ENCODE measurements around the gene ZNF331.

DNA sequence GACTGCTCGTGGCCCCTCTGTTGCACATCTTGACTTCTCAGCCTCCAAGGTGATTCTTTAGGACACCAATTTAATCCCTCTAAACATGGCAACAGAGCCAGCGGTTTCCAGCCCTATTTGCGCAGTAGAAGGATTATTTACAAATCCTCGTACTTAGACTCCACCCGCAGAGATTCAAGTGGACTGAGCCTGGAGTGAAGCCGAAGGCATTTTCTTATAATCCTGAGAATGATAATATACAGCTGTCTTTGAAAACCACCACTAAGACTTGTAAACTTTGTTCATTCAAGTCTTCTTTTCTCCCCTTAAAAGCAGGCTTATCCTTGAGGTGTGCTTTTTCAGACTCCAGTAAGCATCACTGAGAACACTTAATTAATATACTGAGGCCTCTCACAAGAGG lies 89.0 kb downstream of the ZNF331 start:
- TF ChIP-seq, protein P1, sequence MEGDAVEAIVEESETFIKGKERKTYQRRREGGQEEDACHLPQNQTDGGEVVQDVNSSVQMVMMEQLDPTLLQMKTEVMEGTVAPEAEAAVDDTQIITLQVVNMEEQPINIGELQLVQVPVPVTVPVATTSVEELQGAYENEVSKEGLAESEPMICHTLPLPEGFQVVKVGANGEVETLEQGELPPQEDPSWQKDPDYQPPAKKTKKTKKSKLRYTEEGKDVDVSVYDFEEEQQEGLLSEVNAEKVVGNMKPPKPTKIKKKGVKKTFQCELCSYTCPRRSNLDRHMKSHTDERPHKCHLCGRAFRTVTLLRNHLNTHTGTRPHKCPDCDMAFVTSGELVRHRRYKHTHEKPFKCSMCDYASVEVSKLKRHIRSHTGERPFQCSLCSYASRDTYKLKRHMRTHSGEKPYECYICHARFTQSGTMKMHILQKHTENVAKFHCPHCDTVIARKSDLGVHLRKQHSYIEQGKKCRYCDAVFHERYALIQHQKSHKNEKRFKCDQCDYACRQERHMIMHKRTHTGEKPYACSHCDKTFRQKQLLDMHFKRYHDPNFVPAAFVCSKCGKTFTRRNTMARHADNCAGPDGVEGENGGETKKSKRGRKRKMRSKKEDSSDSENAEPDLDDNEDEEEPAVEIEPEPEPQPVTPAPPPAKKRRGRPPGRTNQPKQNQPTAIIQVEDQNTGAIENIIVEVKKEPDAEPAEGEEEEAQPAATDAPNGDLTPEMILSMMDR (IDR thresholded peaks at IDR 0.05; ENCODE audit: borderline replicate concordance, extremely low read depth, low read length, poor library complexity, severe bottlenecking) = no peak
- TF ChIP-seq EZH2 (IDR thresholded peaks at IDR 0.05; ENCODE audit: borderline replicate concordance, low read depth, low read length, severe bottlenecking) = no peak
